D341Med (cell line): ENCODE data around the gene GATA3.

ENCODE experiments used
- DNase-seq: peaks from one replicate; pipeline ENCODE4 v3.0.0; 2012; ENCODE audit warnings: low spot score

The GATA3 gene

GRCh38 chr10:8051109-8051821 lies 3.2 kb upstream of the GATA3 start:
- no peak for DNase-seq

GRCh38 chr10:8051851-8052257 lies 2.6 kb upstream of the GATA3 start:
- DNase-seq = no peak

- DNase-seq = no peak
Observed at GRCh38 chr10:8052341-8052955, 2.0 kb upstream of the GATA3 start.

- DNase-seq = no peak
Observed at GRCh38 chr10:8052956-8053445, 1.5 kb upstream of the GATA3 start.

- peak; percentile 98 for DNase-seq
Observed at GRCh38 chr10:8053446-8054243, 843 bp upstream of the GATA3 start.

- peak; percentile 61 for DNase-seq
Observed at GRCh38 chr10:8054244-8054493, 319 bp upstream of the GATA3 start.

GRCh38 chr10:8055420-8056349 lies 1.2 kb downstream of the GATA3 start:
- no peak for DNase-seq

GRCh38 chr10:8056378-8056777 lies 1.9 kb downstream of the GATA3 start:
- no peak for DNase-seq

GRCh38 chr10:8056871-8057331 lies 2.4 kb downstream of the GATA3 start:
- no peak for DNase-seq

- no peak for DNase-seq
Observed at GRCh38 chr10:8057636-8058273, 3.3 kb downstream of the GATA3 start.

GRCh38 chr10:8058274-8059111 lies 4.0 kb downstream of the GATA3 start:
- no peak for DNase-seq

- DNase-seq = no peak
Observed at GRCh38 chr10:8059191-8059936, 4.9 kb downstream of the GATA3 start.

- no peak for DNase-seq
Observed at GRCh38 chr10:8060010-8060703, 5.7 kb downstream of the GATA3 start.

GRCh38 chr10:8060704-8061121 lies 6.2 kb downstream of the GATA3 start:
- DNase-seq = no peak

- DNase-seq = no peak
Observed at GRCh38 chr10:8061274-8062211, 7.1 kb downstream of the GATA3 start.

- DNase-seq = no peak
Observed at GRCh38 chr10:8063128-8063908, 8.8 kb downstream of the GATA3 start.

GRCh38 chr10:8063935-8064334 lies 9.4 kb downstream of the GATA3 start:
- no peak for DNase-seq
